Peyer's patch (tissue), 4 donors: Measurements from ENCODE around the gene SLC6A11.

Source experiments
- POLR2A ChIP-seq, 2 donors: fragments of 450-650 bp; IDR thresholded peaks; one replicate each; pipeline ENCODE4 v1.5.1; 2017; ENCODE audit warnings: antibody characterized with exemption in 2 of 2, mild to moderate bottlenecking in 2 of 2, moderate library complexity in 2 of 2
- TF ChIP-seq, protein P1 (sequence below), 6 experiments: fragments of 450-650 bp in 4 of 6; fragments of 200-600 bp in 2 of 6; sonication (generic) in 1 of 6; IDR thresholded peaks; one replicate each; pipeline ENCODE4 v1.5.1; 2017 to 2019; ENCODE audit warnings: antibody characterized with exemption in 6 of 6, mild to moderate bottlenecking in 3 of 6, moderate library complexity in 1 of 6

- TF ChIP-seq, protein P1, sequence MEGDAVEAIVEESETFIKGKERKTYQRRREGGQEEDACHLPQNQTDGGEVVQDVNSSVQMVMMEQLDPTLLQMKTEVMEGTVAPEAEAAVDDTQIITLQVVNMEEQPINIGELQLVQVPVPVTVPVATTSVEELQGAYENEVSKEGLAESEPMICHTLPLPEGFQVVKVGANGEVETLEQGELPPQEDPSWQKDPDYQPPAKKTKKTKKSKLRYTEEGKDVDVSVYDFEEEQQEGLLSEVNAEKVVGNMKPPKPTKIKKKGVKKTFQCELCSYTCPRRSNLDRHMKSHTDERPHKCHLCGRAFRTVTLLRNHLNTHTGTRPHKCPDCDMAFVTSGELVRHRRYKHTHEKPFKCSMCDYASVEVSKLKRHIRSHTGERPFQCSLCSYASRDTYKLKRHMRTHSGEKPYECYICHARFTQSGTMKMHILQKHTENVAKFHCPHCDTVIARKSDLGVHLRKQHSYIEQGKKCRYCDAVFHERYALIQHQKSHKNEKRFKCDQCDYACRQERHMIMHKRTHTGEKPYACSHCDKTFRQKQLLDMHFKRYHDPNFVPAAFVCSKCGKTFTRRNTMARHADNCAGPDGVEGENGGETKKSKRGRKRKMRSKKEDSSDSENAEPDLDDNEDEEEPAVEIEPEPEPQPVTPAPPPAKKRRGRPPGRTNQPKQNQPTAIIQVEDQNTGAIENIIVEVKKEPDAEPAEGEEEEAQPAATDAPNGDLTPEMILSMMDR (IDR thresholded peaks at IDR 0.05), result no peak
- TF ChIP-seq POLR2A (IDR thresholded peaks at IDR 0.05), result no peak
Measured at GRCh38 chr3:10962481-10963036, 146.5 kb downstream of the SLC6A11 start.
